Activated CD4-positive, alpha-beta T cell treated with anti-CD3 and anti-CD28 coated beads, Interleukin-10, Interleukin-2, amounts not matched to agents 100 ng/mL and 50 ng/mL, durations not matched to agents 16 hours and 8 hours (primary cell): ENCODE measurements around the gene SORT1.
A peak's percentile ranks its signal among the peaks of the same experiment; 100 is the strongest.

ENCODE experiments used
- DNase-seq: peaks from one replicate; pipeline ENCODE4 v3.0.0-alpha.2; 2020

The SORT1 gene

DNA sequence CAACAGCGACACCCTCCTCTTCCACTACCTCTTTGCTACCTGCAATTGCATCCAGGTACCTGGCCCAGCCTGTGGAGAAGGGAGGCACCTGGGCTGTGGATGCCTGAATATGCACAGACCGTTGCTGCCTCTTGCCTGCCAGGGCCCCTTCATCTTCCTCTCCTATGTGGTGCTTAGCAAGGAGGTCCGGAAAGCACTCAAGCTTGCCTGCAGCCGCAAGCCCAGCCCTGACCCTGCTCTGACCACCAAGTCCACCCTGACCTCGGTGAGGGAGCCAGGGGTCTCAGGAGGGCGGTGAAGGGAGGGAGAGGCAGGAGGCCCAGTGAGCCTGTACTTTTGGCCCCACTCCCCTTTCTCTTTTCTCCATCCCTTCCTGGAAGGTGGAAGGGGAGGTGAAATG lies 126.3 kb downstream of the SORT1 start:
- no peak for DNase-seq

DNA sequence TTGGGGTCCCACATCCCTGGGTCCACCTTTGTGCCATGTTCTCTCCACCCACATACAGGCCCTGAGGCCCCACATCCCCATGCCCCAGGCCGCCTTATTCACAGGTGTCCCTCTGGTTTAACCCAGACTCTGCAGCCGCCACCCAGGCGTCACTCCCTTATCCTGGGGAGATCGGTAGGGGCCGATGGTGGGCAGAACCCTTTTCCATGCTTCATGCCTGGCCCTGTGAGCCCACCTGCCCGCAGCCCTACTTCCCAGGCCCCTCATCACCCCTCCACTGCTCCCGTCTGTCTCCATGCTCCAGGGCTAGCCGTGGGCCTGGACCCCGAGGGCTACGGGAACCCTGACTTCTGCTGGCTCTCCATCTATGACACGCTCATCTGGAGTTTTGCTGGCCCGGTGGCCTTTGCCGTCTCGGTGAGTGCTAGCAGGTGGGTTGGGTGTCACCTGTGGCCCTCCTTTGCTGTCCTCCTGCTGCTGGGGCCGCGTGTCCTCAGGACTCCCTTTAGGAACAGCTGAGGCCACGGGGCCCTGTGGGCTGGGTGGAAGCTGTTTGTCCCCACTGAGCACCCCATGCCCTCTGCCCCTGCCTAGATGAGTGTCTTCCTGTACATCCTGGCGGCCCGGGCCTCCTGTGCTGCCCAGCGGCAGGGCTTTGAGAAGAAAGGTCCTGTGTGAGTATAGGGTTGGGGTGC lies 126.9 kb downstream of the SORT1 start:
- no peak for DNase-seq

DNA sequence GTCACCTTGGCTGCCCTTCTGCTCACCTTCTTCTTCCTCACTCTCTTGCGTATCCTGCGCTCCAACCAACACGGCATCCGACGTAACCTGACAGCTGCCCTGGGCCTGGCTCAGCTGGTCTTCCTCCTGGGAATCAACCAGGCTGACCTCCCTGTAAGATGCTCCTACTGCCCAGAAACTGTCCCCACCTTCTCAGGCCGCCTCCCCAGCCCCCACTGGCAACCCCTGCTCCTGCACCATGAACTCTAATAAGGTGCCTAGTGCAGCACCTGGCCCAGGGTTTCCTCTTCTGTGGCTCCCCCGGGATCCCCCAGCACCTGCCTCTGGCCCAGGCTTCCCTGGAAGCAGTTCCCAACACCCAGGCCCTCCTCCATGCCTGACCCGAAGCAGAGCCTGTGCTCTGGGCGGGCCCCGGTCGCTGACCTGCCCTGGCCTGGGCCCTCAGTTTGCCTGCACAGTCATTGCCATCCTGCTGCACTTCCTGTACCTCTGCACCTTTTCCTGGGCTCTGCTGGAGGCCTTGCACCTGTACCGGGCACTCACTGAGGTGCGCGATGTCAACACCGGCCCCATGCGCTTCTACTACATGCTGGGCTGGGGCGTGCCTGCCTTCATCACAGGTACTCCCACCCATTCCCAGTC lies 127.6 kb downstream of the SORT1 start:
- DNase-seq = no peak

DNA sequence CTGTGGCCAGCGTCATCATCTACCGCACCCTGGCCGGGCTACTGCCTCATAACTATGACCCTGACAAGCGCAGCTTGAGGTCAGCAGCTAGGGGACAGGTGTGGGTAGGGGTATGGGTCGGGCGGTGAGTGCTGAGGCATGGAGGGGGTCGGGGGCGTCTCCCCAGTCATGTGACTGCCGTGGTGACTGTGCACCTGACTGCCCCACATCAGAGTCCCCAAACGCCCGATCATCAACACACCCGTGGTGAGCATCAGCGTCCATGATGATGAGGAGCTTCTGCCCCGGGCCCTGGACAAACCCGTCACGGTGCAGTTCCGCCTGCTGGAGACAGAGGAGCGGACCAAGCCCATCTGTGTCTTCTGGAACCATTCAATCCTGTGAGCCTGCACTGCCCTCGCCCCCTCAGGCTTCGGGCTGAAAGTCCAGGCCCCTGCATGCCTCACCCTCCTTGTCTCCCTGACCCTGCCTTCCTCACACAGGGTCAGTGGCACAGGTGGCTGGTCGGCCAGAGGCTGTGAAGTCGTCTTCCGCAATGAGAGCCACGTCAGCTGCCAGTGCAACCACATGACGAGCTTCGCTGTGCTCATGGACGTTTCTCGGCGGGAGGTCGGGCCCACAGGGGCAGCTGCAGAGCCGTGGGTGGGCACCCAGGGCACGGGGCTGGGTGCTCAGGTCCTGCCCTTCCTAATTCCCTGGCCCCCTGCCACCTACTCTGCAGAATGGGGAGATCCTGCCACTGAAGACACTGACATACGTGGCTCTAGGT lies 128.3 kb downstream of the SORT1 start:
- DNase-seq = no peak

DNA sequence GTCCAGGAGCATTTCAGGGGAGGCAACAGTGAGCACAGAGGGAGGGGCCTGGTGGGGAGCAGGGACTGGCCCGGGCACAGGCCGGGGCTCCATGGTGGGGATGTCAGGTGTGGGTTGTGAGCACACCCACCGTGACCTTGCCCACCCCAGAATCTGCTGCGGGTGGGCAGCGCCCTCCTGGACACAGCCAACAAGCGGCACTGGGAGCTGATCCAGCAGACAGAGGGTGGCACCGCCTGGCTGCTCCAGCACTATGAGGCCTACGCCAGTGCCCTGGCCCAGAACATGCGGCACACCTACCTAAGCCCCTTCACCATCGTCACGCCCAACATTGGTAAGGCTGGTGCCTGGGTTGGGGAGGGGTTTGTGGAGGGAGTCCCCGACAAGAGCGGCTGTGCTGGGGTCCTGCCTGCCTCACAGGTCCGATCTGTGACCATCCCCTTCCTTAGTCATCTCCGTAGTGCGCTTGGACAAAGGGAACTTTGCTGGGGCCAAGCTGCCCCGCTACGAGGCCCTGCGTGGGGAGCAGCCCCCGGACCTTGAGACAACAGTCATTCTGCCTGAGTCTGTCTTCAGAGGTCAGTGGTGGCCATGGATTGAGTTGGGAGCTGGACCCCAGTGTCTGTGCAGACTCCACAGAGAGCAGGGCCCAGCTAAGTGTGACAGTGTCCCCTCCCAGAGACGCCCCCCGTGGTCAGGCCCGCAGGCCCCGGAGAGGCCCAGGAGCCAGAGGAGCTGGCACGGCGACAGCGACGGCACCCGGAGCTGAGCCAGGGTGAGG lies 129.1 kb downstream of the SORT1 start:
- no peak for DNase-seq

DNA sequence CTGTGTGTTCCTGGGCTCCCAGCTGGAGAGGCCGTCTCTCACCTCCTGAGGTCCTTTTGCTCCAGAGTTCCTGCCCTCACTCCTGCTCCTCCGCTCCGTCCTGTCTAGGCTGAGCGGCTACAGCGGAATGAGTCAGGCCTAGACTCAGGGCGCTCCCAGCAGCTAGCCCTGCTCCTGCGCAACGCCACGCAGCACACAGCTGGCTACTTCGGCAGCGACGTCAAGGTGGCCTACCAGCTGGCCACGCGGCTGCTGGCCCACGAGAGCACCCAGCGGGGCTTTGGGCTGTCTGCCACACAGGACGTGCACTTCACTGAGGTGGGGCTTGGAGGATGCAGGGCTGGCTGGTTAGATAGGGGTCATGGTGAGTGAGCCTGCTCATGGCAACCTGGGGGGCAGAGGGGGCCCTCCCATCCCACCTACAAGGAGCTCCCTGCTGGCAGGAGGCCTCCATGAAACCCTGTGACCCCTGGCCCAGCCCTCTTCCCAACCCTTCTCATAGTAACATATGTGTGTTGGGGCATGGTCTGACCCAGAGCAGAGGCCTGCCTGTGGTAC lies 129.9 kb downstream of the SORT1 start:
- DNase-seq = no peak

DNA sequence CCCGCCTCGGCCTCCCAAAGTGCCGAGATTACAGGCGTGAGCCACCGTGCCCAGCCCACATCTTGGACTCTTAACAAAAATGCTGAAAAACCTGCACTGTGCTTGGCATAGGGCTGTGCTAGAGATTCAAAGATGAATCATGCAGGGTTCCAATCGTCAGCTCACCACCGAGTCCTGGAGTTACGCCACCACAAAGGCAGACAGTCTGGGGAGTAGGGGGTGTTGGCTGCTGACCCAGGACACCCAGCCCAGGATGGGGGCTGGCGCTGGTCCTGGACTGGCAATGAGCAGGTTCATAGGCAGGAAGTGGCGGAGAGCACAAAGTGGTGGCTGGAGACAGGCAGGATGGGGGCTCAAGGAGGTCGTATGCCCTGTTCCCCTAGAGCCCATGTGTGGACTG lies 130.8 kb downstream of the SORT1 start:
- DNase-seq = no peak

DNA sequence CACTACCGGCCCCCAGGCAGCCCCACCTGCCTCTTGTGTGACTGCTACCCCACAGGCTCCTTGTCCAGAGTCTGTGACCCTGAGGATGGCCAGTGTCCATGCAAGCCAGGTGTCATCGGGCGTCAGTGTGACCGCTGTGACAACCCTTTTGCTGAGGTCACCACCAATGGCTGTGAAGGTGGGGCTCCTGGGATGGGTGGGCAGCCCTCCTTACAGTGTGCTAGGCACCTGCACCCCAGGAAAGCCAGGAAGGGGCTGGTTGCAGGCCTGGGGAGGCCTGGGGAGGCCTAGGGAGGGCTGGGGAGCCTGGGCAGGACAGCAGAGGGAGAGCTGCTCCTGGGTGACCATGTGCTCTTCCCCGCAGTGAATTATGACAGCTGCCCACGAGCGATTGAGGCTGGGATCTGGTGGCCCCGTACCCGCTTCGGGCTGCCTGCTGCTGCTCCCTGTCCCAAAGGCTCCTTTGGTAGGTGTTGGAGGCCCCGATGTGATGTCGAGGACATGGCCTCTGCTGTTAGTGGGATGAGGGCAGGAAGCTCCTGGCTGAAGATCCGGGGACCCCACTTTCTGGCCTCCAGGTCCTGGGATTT lies 131.9 kb downstream of the SORT1 start:
- DNase-seq = no peak

DNA sequence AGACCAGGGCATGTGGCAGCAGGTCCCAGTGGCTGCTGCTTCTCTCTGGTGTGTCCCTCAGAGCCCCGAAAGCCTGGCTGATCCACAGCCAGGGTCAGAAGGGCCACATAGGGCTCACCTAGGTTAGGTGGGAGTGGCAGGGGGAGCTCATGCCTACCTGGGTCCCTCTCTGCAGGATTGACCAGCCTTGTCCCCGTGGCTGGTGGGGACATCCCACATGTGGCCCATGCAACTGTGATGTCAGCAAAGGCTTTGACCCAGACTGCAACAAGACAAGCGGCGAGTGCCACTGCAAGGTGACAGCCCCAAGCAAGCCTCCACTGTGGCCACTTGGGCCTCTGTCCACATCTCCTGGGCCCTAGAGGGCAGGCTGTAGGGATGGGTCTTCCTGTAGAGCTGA lies 132.7 kb downstream of the SORT1 start:
- no peak for DNase-seq

DNA sequence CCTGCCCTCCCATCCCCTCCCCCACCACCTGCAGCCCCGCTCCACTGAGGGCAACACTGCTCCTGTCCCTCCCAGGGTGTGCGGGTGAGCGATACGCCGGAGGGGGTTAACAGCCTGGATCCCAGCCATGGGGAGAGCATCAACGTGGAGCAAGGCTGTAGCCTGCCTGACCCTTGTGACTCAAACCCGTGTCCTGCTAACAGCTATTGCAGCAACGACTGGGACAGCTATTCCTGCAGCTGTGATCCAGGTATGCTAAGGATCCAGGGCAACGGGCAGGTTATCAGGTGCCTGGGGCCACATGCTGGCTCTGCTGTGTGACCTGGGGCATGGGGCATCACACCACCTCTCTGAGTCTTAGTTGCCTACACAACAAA lies 133.4 kb downstream of the SORT1 start:
- DNase-seq = no peak

DNA sequence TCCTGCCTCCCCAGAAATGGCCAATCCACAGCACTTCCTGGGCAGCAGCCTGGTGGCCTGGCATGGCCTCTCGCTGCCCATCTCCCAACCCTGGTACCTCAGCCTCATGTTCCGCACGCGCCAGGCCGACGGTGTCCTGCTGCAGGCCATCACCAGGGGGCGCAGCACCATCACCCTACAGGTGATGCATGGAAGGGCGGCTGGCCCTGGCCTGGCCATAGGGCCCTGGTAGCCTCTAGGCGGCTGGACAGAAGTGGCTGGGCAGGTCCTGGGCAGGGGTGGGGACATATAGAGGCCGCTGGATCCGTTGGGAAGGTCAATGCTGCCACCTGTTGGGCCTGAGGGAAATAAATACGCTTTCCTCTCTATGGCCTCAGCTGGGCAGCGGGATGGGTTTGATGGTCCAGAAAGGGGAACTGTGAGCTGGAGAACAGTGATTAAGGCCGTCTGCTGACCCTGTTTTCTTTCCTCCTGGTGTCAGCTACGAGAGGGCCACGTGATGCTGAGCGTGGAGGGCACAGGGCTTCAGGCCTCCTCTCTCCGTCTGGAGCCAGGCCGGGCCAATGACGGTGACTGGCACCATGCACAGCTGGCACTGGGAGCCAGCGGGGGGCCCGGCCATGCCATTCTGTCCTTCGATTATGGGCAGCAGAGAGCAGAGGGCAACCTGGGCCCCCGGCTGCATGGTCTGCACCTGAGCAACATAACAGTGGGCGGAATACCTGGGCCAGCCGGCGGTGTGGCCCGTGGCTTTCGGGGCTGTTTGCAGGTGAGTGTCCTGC lies 133.9 kb downstream of the SORT1 start:
- DNase-seq = peak; percentile 81

DNA sequence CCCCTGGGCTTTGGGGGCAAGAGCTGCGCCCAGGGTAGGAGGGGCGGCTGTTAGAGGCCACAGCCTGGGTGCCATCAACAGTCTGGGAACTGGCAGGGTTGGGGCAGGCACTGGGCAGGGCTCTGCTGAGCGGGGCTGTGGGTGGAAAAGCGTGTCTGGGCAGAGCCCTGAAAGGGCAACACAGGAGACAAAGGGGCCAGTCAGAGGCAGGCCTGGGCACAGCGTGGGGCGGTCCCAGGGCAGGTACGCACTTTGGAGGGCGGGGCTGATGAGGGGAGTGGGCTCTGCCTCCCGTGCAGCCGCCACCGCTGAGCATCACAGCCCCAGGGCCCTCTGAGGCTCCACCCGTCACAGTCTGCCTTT lies 134.5 kb downstream of the SORT1 start:
- DNase-seq = no peak

DNA sequence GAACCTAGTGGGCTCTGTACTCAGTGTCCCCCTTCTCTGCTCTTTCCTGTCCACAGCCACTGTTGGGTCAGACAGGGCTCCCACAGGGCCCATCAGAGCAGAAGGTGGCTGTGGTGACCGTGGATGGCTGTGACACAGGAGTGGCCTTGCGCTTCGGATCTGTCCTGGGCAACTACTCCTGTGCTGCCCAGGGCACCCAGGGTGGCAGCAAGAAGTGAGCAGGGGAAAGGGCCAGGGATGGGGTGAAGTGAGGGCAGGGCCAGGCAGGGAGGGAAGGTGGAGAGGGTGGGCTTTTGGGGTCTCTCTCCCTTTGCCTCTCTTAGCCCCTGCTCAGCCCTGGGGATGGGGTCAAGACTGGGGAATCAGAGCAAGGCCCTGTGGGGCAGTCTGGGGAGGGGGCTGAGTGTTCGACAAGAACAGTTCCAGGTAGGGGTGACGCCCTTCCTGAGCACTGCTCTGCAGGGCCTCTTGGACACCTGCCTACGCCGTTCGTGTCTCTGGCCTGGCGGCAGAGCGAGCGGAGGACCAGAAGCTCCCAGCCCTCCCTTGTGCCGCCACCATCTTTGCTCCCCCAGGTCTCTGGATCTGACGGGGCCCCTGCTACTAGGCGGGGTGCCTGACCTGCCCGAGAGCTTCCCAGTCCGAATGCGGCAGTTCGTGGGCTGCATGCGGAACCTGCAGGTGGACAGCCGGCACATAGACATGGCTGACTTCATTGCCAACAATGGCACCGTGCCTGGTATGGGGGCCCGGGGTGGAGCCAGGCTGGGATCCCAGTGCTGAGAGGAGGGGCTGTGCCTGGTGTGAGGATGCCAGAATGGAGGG lies 135.3 kb downstream of the SORT1 start:
- no peak for DNase-seq

DNA sequence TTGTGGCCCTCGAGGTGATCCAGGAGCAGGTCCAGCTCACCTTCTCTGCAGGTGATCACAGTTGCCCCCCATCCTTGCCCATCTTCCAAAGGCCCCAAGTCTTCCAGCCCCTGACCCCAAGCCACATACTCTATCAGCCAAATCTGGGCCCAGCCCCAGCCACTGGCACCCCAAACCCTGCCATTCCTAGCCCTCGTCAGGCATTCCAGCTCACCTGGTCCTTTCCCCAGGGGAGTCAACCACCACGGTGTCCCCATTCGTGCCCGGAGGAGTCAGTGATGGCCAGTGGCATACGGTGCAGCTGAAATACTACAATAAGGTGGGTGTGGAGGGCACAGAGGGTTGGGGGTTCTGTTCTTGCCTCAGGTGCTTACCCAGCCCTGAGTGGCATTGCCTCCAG lies 136.1 kb downstream of the SORT1 start:
- DNase-seq = no peak

DNA sequence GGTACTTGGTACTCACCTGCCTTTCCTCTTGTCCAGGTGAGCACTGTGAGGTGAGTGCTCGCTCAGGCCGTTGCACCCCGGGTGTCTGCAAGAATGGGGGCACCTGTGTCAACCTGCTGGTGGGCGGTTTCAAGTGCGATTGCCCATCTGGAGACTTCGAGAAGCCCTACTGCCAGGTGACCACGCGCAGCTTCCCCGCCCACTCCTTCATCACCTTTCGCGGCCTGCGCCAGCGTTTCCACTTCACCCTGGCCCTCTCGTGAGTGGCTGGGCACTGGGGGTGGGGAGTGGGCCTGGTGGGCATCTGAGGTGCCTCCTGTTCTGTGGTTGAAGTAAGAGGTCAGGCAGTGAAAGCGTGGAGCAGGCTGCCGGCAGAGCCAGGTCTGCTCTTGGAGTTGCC lies 136.7 kb downstream of the SORT1 start:
- DNase-seq = no peak

DNA sequence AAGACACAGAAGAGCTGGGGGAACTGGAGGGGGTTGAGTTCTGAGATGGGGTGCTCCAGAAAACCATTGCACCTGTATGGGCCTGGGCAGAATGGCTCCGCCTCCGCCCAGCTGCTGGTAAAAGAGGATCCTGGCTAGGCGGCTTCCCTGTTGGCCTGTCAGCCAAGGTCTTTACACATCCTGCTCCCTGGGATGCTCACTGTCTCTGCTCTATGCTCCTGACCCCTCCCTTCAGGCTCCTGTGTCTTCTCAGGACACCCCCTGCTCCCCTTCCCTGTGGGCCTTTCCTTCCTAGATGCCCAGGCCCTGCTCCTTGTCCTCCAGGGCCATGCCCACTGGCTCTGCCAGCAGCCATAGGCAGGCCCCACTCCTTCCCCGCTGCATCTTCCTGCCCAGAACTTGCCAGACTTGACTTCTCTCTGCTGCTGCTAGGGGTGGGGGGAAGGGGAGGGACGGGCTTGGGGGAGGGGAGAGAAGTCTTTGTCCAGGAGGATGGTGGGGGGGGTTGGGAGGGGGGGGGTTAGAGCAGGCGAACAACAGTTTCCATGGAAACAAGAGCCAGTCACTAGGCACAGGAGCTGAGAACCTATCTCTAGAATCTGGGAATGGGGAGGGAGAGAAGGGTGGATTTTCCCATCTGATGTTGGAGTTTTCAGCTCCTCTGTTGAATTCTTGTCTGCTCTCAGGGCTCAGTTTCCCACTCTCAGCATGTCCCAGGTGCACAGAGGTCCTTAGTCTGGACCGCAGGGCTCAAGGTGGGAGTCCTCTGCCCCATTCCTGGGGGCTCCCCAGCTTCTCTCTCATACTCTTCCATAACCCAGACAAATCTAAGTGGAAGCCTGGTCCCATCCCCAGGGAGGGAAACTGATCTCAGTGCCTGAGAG lies 137.8 kb downstream of the SORT1 start:
- no peak for DNase-seq
